T-helper 2 cell treated with Interferon-gamma antibody and Interleukin-4, amounts not matched to agents 5 μg/mL and 100 μg/mL, for 36 hours (primary cell): Measurements from ENCODE around the gene DAND5.
"Not testable (repeated sequence)": the region's sequence is repeated elsewhere in the genome, so short reads cannot be mapped to it uniquely, and the experiment has no call there.

Experiments used
- DNase-seq: peaks from one replicate; pipeline ENCODE4 v3.0.0; 2021; ENCODE audit warnings: low spot score
- H3K27ac Mint-ChIP-seq: one replicate; pipeline ENCODE4 v1.8.0; 2021; ENCODE audit warnings: mild to moderate bottlenecking, mixed read lengths
- H3K27me3 Mint-ChIP-seq: one replicate; pipeline ENCODE4 v1.8.0; 2021; ENCODE audit warnings: low read depth, mixed read lengths
- H3K36me3 Mint-ChIP-seq: one replicate; pipeline ENCODE4 v1.8.0; 2021; ENCODE audit warnings: low read depth, mixed read lengths
- H3K4me1 Mint-ChIP-seq: one replicate; pipeline ENCODE4 v1.8.0; 2021; ENCODE audit warnings: low read depth, mixed read lengths
- H3K4me3 Mint-ChIP-seq: one replicate; pipeline ENCODE4 v1.8.0; 2022; ENCODE audit warnings: mild to moderate bottlenecking, moderate library complexity, mixed read lengths
- H3K9me3 Mint-ChIP-seq: one replicate; pipeline ENCODE4 v1.8.0; 2021; ENCODE audit warnings: mixed read lengths

The DAND5 gene

GRCh38 chr19:12970070-12970820, 869 bp downstream of the DAND5 start:
- Mint-ChIP-seq H3K27ac (no peak overlapping the region), H3K27me3 (peaks cover 3% of the 10 kb centered on the region), H3K4me3 (no peak overlapping the region), H3K9me3 (no peaks in the 10 kb centered on the region), H3K4me1 (peaks cover 3% of the 10 kb centered on the region), H3K36me3 (no peaks in the 10 kb centered on the region)
- no peak for DNase-seq

GRCh38 chr19:12973236-12973635, 3.9 kb downstream of the DAND5 start:
- no peak overlapping the region for H3K4me3 Mint-ChIP-seq
- H3K36me3 Mint-ChIP-seq = no peaks in the 10 kb centered on the region
- H3K4me1 Mint-ChIP-seq = no peaks in the 10 kb centered on the region
- peaks cover 10% of the 10 kb centered on the region for H3K27me3 Mint-ChIP-seq
- no peak for DNase-seq
- H3K9me3 Mint-ChIP-seq = no peaks in the 10 kb centered on the region
- no peak overlapping the region for H3K27ac Mint-ChIP-seq

- DNase-seq = no peak
- no peak overlapping the region for H3K27ac Mint-ChIP-seq
- H3K4me3 Mint-ChIP-seq = no peak overlapping the region
- no peaks in the 10 kb centered on the region for H3K36me3 Mint-ChIP-seq
- H3K27me3 Mint-ChIP-seq = peaks cover 10% of the 10 kb centered on the region
- H3K4me1 Mint-ChIP-seq = no peaks in the 10 kb centered on the region
- H3K9me3 Mint-ChIP-seq = no peaks in the 10 kb centered on the region
These were observed 5.2 kb downstream of the DAND5 start for GRCh38 chr19:12974301-12975220.

DNA sequence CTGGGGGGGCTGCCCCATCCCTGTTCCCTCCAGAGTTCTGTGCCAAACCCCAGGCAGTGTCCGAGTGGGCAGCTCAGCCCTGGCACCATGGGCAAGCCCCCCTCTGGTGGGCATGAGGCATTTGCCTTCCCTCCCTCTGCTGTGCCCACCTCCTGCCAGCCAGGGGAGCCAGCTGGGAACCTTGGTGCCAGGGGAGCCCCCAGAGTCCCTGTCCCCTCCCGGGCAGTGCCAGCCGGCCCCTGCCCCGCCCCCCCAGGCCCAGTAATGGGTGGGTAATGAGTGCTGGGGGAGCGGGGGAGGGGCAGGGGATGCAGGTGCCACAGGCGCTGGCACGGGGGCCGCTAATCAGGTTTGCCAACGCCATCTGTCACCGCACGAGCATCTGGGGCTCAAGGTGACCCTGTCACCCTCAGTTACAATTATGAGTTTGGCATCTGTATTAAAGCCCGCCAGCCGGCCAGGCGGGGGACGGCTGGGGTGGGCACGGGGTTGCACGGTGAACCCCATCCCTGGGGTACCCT, 5.9 kb downstream of the DAND5 start:
- no peak for DNase-seq
- Mint-ChIP-seq H3K27ac (no peak overlapping the region), H3K27me3 (peaks cover 10% of the 10 kb centered on the region), H3K36me3 (no peaks in the 10 kb centered on the region), H3K4me3 (no peak overlapping the region), H3K9me3 (no peaks in the 10 kb centered on the region), H3K4me1 (no peaks in the 10 kb centered on the region)

DNA sequence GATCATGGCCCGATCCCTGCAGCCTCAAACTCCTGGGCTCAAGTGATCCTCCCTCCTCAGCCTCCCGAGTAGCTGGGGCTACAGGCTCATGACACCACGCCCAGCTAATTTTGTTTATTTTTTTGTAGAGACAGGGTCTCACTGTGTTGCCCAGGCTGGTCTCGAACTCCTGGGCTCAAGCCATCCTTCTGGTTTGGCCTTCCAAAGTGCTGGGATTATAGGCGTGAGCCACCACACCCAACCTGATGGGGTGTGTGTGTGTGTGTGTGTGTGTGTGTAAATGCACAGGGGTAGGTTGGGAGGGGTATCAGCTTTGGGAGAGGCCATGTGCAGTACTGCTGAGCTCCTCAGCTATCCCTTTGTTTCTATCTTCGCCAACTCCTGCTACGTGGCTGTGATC, 6.7 kb downstream of the DAND5 start:
- DNase-seq = not testable (repeated sequence)

DNA sequence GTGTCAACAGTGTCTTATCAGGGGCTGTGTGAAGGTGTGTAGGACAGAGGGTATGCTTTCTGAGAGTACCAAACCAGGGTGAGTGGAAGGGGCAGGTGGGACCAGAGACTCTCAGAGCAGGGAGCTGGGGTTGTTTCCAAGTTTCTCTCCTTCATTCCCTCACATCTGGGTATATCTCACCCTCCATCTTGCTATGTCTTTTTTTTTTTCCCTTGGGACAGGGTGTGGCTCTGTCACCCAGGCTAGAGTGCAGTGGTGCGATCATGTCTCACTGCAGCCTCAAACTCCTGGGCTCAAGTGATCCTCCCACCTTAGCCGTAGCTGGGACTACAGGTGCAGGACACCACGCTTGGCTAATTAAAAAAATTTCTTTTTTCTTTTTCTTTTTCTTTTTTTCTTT, 10.6 kb downstream of the DAND5 start:
- H3K4me3 Mint-ChIP-seq = no peak overlapping the region
- DNase-seq = no peak
- peaks cover 9% of the 10 kb centered on the region for H3K27me3 Mint-ChIP-seq
- H3K9me3 Mint-ChIP-seq = no peaks in the 10 kb centered on the region
- no peaks in the 10 kb centered on the region for H3K36me3 Mint-ChIP-seq
- no peaks in the 10 kb centered on the region for H3K4me1 Mint-ChIP-seq
- no peak overlapping the region for H3K27ac Mint-ChIP-seq

More for the DNA sequence above, 6.7 kb downstream of the DAND5 start:
- H3K27me3 Mint-ChIP-seq, H3K9me3 Mint-ChIP-seq, H3K4me3 Mint-ChIP-seq, H3K4me1 Mint-ChIP-seq, H3K27ac Mint-ChIP-seq, H3K36me3 Mint-ChIP-seq: not testable (repeated sequence)

- Mint-ChIP-seq H3K27ac (no peak overlapping the region), H3K9me3 (no peaks in the 10 kb centered on the region), H3K36me3 (no peaks in the 10 kb centered on the region), H3K27me3 (peaks cover 11% of the 10 kb centered on the region), H3K4me3 (no peak overlapping the region), H3K4me1 (no peaks in the 10 kb centered on the region)
- no peak for DNase-seq
These were observed 13.3 kb downstream of the DAND5 start for GRCh38 chr19:12982648-12983047.

DNA sequence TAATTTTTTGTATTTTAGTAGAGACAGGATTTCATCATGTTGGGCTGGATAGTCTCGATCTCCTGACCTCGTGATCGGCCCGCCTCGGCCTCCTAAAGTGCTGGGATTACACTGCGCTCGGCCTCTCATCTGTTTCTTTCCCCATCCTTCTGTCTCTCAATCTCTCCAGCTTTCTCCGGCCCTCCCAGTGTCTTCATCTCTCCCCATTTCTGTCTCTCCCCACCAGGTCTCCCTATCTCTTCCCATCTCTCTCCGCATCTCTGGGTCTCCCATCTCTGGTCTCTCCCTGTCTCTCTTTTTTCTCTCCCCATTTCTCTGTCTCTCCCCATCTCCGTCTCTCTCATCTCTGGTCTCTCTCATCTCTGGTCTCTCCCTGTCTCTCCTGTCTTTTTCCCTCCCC, 13.7 kb downstream of the DAND5 start:
- Mint-ChIP-seq H3K36me3 (no peaks in the 10 kb centered on the region), H3K4me1 (no peaks in the 10 kb centered on the region), H3K4me3 (no peak overlapping the region), H3K27me3 (peaks cover 7% of the 10 kb centered on the region), H3K27ac (no peak overlapping the region), H3K9me3 (no peaks in the 10 kb centered on the region)
- no peak for DNase-seq

DNA sequence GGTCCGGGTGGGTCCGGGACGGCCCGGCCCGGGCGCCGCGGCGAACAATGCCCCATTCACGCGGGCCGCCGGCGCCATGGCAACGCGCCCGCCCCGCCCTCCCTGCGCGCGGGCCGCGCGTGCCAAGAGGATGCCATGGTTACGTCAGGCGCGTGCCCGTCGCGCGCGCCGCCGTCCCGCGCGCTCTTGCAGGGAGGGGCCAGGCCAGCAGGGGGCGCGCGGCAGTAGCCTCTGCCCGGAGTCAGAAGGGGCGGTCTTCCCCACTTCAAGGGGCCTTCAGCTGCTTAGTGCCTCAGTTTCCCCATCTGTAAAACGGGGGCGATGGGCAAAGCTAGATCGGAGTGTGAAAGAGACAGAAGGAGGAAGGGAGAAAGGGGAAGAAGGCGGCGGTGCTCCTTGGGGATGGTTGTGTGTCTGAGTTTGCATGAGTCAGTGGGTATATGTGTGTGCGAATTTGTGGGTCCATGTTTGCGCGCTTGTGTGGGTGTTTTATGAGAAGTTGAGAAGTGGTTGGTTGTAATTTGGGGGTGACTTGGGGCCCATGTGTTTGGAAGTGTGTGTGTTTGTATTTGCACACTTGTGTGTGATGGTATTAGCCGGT, 14.3 kb downstream of the DAND5 start:
- no peak overlapping the region for H3K27ac Mint-ChIP-seq
- no peaks in the 10 kb centered on the region for H3K36me3 Mint-ChIP-seq
- peaks cover 7% of the 10 kb centered on the region for H3K27me3 Mint-ChIP-seq
- H3K4me1 Mint-ChIP-seq = no peaks in the 10 kb centered on the region
- peak; percentile 83 for DNase-seq
- no peaks in the 10 kb centered on the region for H3K9me3 Mint-ChIP-seq
- no peak overlapping the region for H3K4me3 Mint-ChIP-seq

- Mint-ChIP-seq H3K27ac (no peak overlapping the region), H3K27me3 (peaks cover 7% of the 10 kb centered on the region), H3K4me1 (no peaks in the 10 kb centered on the region), H3K4me3 (no peak overlapping the region), H3K36me3 (no peaks in the 10 kb centered on the region), H3K9me3 (no peaks in the 10 kb centered on the region)
- DNase-seq = no peak
These were observed 14.8 kb downstream of the DAND5 start for GRCh38 chr19:12984143-12984627.

- no peak for DNase-seq
- Mint-ChIP-seq H3K36me3 (no peaks in the 10 kb centered on the region), H3K4me3 (no peak overlapping the region), H3K4me1 (no peaks in the 10 kb centered on the region), H3K27ac (no peak overlapping the region), H3K9me3 (no peaks in the 10 kb centered on the region), H3K27me3 (peaks cover 7% of the 10 kb centered on the region)
These were observed 15.3 kb downstream of the DAND5 start for GRCh38 chr19:12984683-12985048.

DNA sequence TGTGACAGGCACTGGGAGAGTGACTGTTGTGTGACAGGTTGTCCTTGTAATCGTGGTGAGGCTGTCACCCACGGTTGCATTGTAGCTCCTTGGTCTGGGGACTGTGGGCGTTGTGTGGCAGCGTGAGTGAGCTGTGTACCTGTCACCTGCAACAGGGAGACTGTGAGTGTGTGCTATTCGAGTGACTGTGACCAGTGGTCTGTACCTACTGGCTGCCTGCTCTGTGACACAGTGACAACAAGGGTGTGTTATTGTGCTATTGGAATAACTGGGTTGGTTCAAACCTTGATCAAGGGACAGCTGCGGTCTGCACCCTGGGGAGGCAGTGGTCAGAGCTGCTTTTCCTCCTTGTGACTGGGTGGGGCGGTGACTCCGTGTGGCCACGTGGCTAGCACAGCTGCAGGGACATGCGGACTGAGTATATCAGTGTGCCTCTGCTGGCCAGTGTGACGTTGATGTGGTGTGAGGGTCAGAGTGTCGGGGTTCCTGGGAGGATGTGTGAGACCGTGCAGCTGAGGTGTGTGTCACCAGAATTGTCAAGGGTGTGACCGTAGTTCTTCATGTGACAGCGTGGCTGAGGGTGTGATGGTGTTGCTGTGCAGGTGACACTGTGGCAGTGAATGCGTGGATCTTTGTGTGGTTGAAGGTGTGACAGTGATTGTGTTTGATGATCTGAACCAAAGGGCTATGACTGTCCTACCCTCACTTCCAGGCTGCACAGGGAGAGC, 15.8 kb downstream of the DAND5 start:
- H3K4me1 Mint-ChIP-seq = no peaks in the 10 kb centered on the region
- H3K27me3 Mint-ChIP-seq = peaks cover 7% of the 10 kb centered on the region
- H3K9me3 Mint-ChIP-seq = no peaks in the 10 kb centered on the region
- no peak overlapping the region for H3K4me3 Mint-ChIP-seq
- H3K36me3 Mint-ChIP-seq = no peaks in the 10 kb centered on the region
- DNase-seq = no peak
- H3K27ac Mint-ChIP-seq = no peak overlapping the region

GRCh38 chr19:12986726-12987125, 17.4 kb downstream of the DAND5 start:
- no peak overlapping the region for H3K27ac Mint-ChIP-seq

More at GRCh38 chr19:12986726-12987125, 17.4 kb downstream of the DAND5 start:
- no peak for DNase-seq
- Mint-ChIP-seq H3K27me3 (peaks cover 11% of the 10 kb centered on the region), H3K4me1 (no peaks in the 10 kb centered on the region), H3K36me3 (no peaks in the 10 kb centered on the region), H3K9me3 (no peaks in the 10 kb centered on the region), H3K4me3 (no peak overlapping the region)
